ENCODE results near the gene KLRF2.

The KLRF2 gene

DNA sequence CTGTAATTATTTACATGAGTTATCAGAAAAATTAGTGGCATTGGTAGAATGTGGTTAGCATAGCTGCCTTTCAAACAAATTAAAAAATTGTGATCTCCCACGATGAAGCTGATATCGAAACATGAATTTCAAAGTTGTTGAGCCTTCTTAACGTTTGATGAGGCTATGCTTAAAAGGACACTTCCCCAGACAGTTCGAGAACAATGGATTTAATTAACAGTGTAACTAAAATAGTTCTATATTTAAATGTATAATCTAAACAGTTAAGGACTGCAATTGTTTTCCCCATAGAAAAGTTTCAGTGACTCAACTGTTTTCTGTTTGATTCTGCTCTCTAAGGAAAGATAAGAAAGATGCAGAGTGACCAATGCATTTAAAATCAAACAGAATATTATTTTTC, 13.8 kb upstream of the KLRF2 start:
- H3K4me3 ChIP-seq (ENCODE audit: low read depth, low read length), result no peak overlapping the region
- H3K36me3 ChIP-seq, result no peaks in the 10 kb centered on the region
- H3K9me3 ChIP-seq, result no peaks in the 10 kb centered on the region
- no peak for DNase-seq
- peaks cover 5% of the 10 kb centered on the region for H3K27me3 ChIP-seq
- TF ChIP-seq, protein P1, sequence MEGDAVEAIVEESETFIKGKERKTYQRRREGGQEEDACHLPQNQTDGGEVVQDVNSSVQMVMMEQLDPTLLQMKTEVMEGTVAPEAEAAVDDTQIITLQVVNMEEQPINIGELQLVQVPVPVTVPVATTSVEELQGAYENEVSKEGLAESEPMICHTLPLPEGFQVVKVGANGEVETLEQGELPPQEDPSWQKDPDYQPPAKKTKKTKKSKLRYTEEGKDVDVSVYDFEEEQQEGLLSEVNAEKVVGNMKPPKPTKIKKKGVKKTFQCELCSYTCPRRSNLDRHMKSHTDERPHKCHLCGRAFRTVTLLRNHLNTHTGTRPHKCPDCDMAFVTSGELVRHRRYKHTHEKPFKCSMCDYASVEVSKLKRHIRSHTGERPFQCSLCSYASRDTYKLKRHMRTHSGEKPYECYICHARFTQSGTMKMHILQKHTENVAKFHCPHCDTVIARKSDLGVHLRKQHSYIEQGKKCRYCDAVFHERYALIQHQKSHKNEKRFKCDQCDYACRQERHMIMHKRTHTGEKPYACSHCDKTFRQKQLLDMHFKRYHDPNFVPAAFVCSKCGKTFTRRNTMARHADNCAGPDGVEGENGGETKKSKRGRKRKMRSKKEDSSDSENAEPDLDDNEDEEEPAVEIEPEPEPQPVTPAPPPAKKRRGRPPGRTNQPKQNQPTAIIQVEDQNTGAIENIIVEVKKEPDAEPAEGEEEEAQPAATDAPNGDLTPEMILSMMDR (IDR thresholded peaks at IDR 0.05; ENCODE audit: low read depth, low read length), result no peak
- no peaks in the 10 kb centered on the region for H3K4me1 ChIP-seq

DNA sequence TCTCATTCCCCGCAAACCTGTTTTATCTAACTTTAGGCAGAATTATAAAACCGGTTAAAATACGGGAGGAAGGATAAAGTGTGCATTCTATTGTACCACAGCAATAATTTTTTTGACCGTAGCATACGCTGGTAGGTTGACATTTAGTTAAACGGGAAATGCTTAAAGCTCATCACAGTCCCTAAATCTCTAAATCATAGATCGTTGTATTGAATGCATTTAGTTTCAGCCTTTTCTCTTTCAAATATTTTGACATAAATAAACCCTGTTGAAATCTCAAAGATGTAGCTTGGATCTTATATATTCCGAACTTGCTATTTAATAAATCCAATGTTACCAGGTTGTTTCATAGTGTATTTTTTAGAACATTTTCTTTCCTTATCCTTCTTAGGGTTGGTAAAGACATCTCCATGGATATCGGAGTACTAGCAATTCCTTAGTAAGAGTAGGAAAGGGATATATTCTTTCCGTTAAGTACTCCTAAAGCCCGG, 12.9 kb upstream of the KLRF2 start:
- TF ChIP-seq, protein P1 (IDR thresholded peaks at IDR 0.05; ENCODE audit: low read depth, low read length), result no peak
- H3K36me3 ChIP-seq, result no peaks in the 10 kb centered on the region
- peaks cover 5% of the 10 kb centered on the region for H3K27me3 ChIP-seq
- no peak for DNase-seq
- H3K4me1 ChIP-seq, result no peaks in the 10 kb centered on the region
- no peak overlapping the region for H3K4me3 ChIP-seq (ENCODE audit: low read depth, low read length)
- H3K9me3 ChIP-seq, result no peaks in the 10 kb centered on the region

DNA sequence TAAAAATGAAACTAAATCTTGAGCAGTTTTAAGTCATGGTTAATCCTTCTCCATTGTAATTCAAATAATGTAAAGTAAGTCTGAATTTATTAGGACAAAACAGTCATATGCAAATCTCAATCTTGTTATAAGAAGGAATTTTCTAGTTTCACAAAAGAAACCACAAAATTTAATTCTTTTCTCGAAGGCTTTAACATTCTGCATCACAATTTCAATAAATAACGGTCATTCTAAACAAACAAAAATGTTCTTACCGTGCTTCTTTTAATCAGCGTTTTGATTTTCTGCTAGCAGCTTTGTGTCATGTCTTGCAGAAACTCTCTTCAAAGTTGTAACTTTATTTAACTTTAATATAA, 12.4 kb upstream of the KLRF2 start:
- TF ChIP-seq, protein P1 (IDR thresholded peaks at IDR 0.05; ENCODE audit: low read depth, low read length), result no peak
- H3K4me1 ChIP-seq, result no peaks in the 10 kb centered on the region
- H3K9me3 ChIP-seq, result no peaks in the 10 kb centered on the region
- H3K27me3 ChIP-seq, result peaks cover 5% of the 10 kb centered on the region
- no peaks in the 10 kb centered on the region for H3K36me3 ChIP-seq
- DNase-seq, result no peak
- H3K4me3 ChIP-seq (ENCODE audit: low read depth, low read length), result no peak overlapping the region

DNA sequence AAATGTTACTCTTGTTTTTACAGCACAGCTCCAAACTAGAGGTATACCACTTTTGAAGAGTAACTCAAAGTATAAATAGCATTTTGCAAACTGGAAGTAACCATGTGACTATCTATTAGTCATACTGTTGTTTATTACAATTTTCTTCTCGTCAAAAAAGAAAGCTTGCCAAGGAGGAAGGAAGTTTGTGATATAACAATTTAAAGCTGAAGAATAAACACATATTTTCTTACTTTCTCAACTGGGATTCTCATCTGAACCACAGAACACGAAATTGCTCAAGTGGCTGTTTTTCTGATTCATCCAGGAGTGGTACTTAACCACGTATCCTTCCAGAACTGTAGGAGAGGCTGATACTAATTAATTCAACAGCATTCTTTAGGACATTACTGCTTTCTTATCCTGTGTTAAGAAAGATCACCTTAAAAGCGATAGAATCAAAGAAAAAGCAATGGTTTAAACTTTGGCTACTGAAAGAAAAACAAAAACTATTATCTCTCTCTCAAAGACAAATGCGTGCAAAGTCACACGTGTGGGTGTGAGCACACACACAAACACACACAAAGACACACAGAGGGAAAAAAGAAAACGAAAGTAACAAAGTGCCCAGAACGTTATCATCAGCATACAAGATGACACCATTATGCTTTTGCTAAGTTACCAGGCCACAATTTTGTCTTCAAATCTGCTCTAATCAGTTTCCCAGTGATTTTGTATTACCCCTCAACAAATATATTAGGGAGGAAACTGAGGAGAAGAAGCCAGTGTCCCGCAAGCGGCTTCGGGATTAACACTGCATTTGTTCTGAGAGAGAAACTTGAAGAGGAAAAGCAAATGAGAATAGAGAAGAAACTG, 11.8 kb upstream of the KLRF2 start, which contains the start of gene CLEC2B:
TSS of gene CLEC2B (minus strand) at position 48 of the 855 bp plus-strand sequence.
- Histone ChIP-seq H3K36me3 (no peaks in the 10 kb centered on the region), H3K4me1 (no peaks in the 10 kb centered on the region), H3K9me3 (no peaks in the 10 kb centered on the region), H3K4me3 (ENCODE audit: low read depth, low read length) (no peak within 1 kb of the TSS), H3K27me3 (peaks cover 5% of the 10 kb centered on the region)
- TF ChIP-seq, protein P1 (IDR thresholded peaks at IDR 0.05; ENCODE audit: low read depth, low read length), result no peak
- no peak for DNase-seq

DNA sequence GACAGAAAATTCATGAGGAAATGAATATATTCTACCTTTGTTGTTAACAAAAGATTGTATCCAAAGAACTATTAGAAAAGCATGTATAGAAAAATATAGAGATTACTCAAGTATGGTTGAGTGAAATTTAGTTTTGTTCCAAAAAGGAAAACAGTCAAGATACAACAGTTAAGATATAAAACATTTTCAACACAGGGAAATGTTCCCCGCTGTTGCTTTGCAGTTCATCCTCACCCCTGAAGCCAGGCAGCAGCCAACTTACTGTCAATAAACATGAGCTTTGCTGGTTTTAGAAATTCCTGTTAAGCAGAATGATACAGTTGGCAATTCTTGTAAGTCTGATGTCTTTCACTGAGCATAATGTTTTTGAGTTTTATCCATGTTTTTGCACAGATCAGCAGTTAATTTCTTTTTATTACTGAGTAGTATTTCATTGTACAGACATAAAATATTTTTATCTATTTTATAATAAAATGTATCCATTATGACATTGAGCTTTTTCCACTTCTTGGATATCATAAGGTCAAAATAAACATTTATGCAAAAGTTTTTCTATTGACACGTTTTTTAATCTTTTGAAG, 10.9 kb upstream of the KLRF2 start:
- Histone ChIP-seq H3K4me1 (no peaks in the 10 kb centered on the region), H3K4me3 (ENCODE audit: low read depth, low read length) (no peak overlapping the region)

More for the DNA sequence above, 10.9 kb upstream of the KLRF2 start:
- no peaks in the 10 kb centered on the region for H3K9me3 ChIP-seq
- DNase-seq, result no peak
- TF ChIP-seq, protein P1 (IDR thresholded peaks at IDR 0.05; ENCODE audit: low read depth, low read length), result no peak
- no peaks in the 10 kb centered on the region for H3K36me3 ChIP-seq
- peaks cover 5% of the 10 kb centered on the region for H3K27me3 ChIP-seq
